T47D (cell line): ENCODE measurements around the gene DR1.

Source experiments
- DNase-seq, 2 experiments: peaks; one replicate each; pipeline versions ENCODE4 v3.0.0 to v3.0.0-alpha.2; 2011 to 2012; ENCODE audit warnings: low read depth in 1 of 2, low spot score in 1 of 2
- JUND ChIP-seq: IDR thresholded peaks from 2 replicates; pipeline ENCODE4 v1.6.1; 2012; ENCODE audit warnings: low read depth
- in situ Hi-C: cut with HindIII; loops from 2 replicates; pipeline ENCODE4 v1.10.0; 2016; ENCODE audit warnings: low sequenced_read_pairs, low pct_unique_long_range_greater_than_20kb

DR1 gene

GRCh38 chr1:93324486-93325464 lies 20.9 kb upstream of the DR1 start:
- no peak for TF ChIP-seq JUND
- peak in 1 of 2 experiments; percentile 10 for DNase-seq
- in situ Hi-C loops = no loop called here

- no peak for TF ChIP-seq JUND
- DNase-seq = no peak
- in situ Hi-C loops = no loop called here
Measured at GRCh38 chr1:93328809-93329760, 16.6 kb upstream of the DR1 start.

- in situ Hi-C loops = no loop called here
- no peak for TF ChIP-seq JUND
- no peak for DNase-seq
Measured at GRCh38 chr1:93330196-93330595, 15.5 kb upstream of the DR1 start.

GRCh38 chr1:93330617-93331016 lies 15.1 kb upstream of the DR1 start:
- in situ Hi-C loops = no loop called here
- TF ChIP-seq JUND = no peak
- no peak for DNase-seq

- no peak for DNase-seq
- in situ Hi-C loops = no loop called here
- TF ChIP-seq JUND = no peak
Measured at GRCh38 chr1:93331412-93331811, 14.3 kb upstream of the DR1 start.

GRCh38 chr1:93332368-93332767 lies 13.3 kb upstream of the DR1 start:
- in situ Hi-C loops = no loop called here
- no peak for DNase-seq
- TF ChIP-seq JUND = no peak

- DNase-seq = no peak
- no peak for TF ChIP-seq JUND
- in situ Hi-C loops = no loop called here
Measured at GRCh38 chr1:93338387-93339146, 7.1 kb upstream of the DR1 start.

GRCh38 chr1:93339171-93339697 lies 6.5 kb upstream of the DR1 start:
- no peak for TF ChIP-seq JUND
- no peak for DNase-seq
- in situ Hi-C loops = no loop called here

GRCh38 chr1:93340090-93340489 lies 5.6 kb upstream of the DR1 start:
- in situ Hi-C loops = no loop called here
- DNase-seq = no peak
- TF ChIP-seq JUND = no peak

- no peak for DNase-seq
- TF ChIP-seq JUND = no peak
- in situ Hi-C loops = no loop called here
Measured at GRCh38 chr1:93344484-93344883, 1.2 kb upstream of the DR1 start.

- DNase-seq = no peak
- no peak for TF ChIP-seq JUND
- in situ Hi-C loops = no loop called here
Measured at GRCh38 chr1:93344886-93345632, 648 bp upstream of the DR1 start.
